ENCODE results near the gene KLHL42.
A peak's percentile ranks its signal among the peaks of the same experiment; 100 is the strongest.
"Not testable (repeated sequence)": the region's sequence is repeated elsewhere in the genome, so short reads cannot be mapped to it uniquely, and the experiment has no call there.

KLHL42 gene

GRCh38 chr12:27779920-27780611 is at the start of gene KLHL42, which contains the start of gene MANSC4:
Gene KLHL42, plus strand, starts transcription at chr12:27780233. Its CDS starts 98 bp downstream, at chr12:27780331.
Gene MANSC4, minus strand, starts transcription at chr12:27780236. Its CDS starts 8,960 bp downstream, at chr12:27771276.
- DNase-seq, result peak; percentile 69

- no peak for DNase-seq
Observed at GRCh38 chr12:27732281-27732680, 47.8 kb upstream of the KLHL42 start.

GRCh38 chr12:27733052-27733656 is 46.9 kb upstream of the KLHL42 start:
- DNase-seq, result peak; percentile 55

GRCh38 chr12:27733791-27734190 is 46.2 kb upstream of the KLHL42 start:
- DNase-seq, result no peak

GRCh38 chr12:27734321-27734720 is 45.7 kb upstream of the KLHL42 start:
- DNase-seq, result not testable (repeated sequence)

- DNase-seq, result no peak
Observed at GRCh38 chr12:27743601-27744000, 36.4 kb upstream of the KLHL42 start.

GRCh38 chr12:27745734-27746133 is 34.3 kb upstream of the KLHL42 start:
- DNase-seq, result not testable (repeated sequence)

- DNase-seq, result peak; percentile 26
Observed at GRCh38 chr12:27747111-27747820, 32.8 kb upstream of the KLHL42 start.

GRCh38 chr12:27751386-27752047 is 28.5 kb upstream of the KLHL42 start:
- no peak for DNase-seq

- DNase-seq, result no peak
Observed at GRCh38 chr12:27754795-27755194, 25.2 kb upstream of the KLHL42 start.

- DNase-seq, result no peak
Observed at GRCh38 chr12:27756670-27757195, 23.3 kb upstream of the KLHL42 start.

GRCh38 chr12:27762757-27763156 is 17.3 kb upstream of the KLHL42 start:
- no peak for DNase-seq

GRCh38 chr12:27766587-27766986 is 13.4 kb upstream of the KLHL42 start:
- no peak for DNase-seq

GRCh38 chr12:27769142-27769673 is 10.8 kb upstream of the KLHL42 start:
- DNase-seq, result no peak

- DNase-seq, result no peak
Observed at GRCh38 chr12:27771481-27772327, 8.3 kb upstream of the KLHL42 start.

- no peak for DNase-seq
Observed at GRCh38 chr12:27772328-27773049, 7.5 kb upstream of the KLHL42 start.

GRCh38 chr12:27777141-27777540 is 2.9 kb upstream of the KLHL42 start:
- DNase-seq, result no peak

GRCh38 chr12:27778206-27778605 is 1.8 kb upstream of the KLHL42 start:
- no peak for DNase-seq

- no peak for DNase-seq
Observed at GRCh38 chr12:27779416-27779919, 565 bp upstream of the KLHL42 start.

GRCh38 chr12:27780612-27781408 is 777 bp downstream of the KLHL42 start:
- DNase-seq, result peak; percentile 13

Data from kidney glomerular epithelial cell (primary cell).